Measurements from ENCODE around the gene CST3.

Gene CST3

DNA sequence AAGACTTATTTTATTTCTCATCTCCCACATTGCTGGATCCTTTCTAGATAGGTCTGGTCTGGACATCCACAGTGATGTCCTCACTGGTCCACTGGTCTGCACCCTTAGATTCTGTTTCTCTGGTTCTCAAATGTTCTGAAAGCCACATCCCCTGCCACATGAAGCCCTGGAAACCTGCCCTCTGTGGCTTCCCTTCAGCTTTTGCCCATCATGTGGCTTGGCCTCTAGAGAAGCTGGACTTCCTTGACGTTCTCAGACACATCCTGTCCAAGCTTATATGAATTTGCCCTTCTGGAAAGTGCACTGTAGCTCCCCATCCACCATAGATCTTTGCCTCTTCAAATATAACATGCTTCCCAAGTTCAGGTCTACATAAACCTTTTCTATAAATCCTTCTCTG lies 32.6 kb upstream of the CST3 start:
- no peak for DNase-seq
- Histone ChIP-seq H3K4me1 (no peaks in the 10 kb centered on the region), H3K36me3 (no peaks in the 10 kb centered on the region), H3K9me3 (no peaks in the 10 kb centered on the region), H3K27ac (no peak overlapping the region), H3K4me3 (no peak overlapping the region), H3K27me3 (peaks cover 0 to 14% of the 10 kb centered on the region in 2 donors)
- TF ChIP-seq CTCF (IDR thresholded peaks at IDR 0.05): no peak
- intact Hi-C loops (cut with DNase I; ENCODE audit: low total_unique reads): no loop called here

DNA sequence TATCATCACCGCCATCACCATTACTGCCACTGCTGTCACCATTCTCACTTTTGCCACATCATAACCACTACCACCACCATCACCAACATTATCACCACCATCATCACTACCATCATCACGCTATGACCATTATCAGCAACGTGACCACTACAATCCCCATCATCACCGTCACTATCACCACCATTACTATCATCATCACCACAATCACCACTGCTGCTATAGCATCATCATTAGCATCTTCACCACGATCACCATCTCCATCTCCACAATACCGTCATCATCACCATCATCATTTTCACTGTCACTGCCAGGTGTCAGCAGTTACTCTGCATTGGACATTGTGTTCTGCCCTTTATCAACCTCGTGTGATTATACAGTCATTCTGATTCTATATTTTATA lies 32.1 kb upstream of the CST3 start:
- no peak for TF ChIP-seq CTCF (IDR thresholded peaks at IDR 0.05)
- intact Hi-C loops (cut with DNase I; ENCODE audit: low total_unique reads): no loop called here
- H3K36me3 ChIP-seq: no peaks in the 10 kb centered on the region
- no peaks in the 10 kb centered on the region for H3K4me1 ChIP-seq
- no peaks in the 10 kb centered on the region for H3K9me3 ChIP-seq
- H3K27me3 ChIP-seq: peaks cover 0 to 14% of the 10 kb centered on the region in 2 donors
- no peak overlapping the region for H3K27ac ChIP-seq
- DNase-seq: no peak
- no peak overlapping the region for H3K4me3 ChIP-seq

DNA sequence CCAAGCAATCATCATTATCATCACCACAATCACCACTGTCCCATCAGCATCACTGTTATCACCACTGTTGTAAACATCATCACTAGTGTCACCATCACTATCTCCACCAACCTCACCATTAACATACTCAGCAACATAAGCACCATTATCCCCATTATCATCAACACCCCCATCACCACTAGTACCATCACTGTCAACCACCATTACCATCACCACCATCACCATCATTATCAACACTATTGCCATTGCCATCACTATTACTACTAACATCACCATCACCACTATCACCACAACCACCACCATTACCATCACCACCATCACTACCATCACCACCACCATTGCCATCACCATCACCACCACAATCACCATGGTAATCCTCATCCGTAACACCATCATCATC lies 31.6 kb upstream of the CST3 start:
- Histone ChIP-seq H3K36me3 (no peaks in the 10 kb centered on the region), H3K9me3 (no peaks in the 10 kb centered on the region), H3K27ac (no peak overlapping the region), H3K4me3 (no peak overlapping the region), H3K27me3 (peaks cover 0 to 14% of the 10 kb centered on the region in 2 donors), H3K4me1 (no peaks in the 10 kb centered on the region)
- intact Hi-C loops (cut with DNase I; ENCODE audit: low total_unique reads): no loop called here
- DNase-seq: no peak
- TF ChIP-seq CTCF (IDR thresholded peaks at IDR 0.05): no peak

GRCh38 chr20:23668477-23668951 lies 30.8 kb upstream of the CST3 start:
- H3K27me3 ChIP-seq: peaks cover 0 to 14% of the 10 kb centered on the region in 2 donors
- peak in 1 of 2 donors; percentile 57 for DNase-seq
- TF ChIP-seq CTCF (IDR thresholded peaks at IDR 0.05): peak; percentile 69 to 81
- H3K9me3 ChIP-seq: no peaks in the 10 kb centered on the region
- H3K27ac ChIP-seq: no peak overlapping the region
- no peak overlapping the region for H3K4me3 ChIP-seq
- H3K36me3 ChIP-seq: no peaks in the 10 kb centered on the region
- intact Hi-C loops (cut with DNase I; ENCODE audit: low total_unique reads): no loop called here
- no peaks in the 10 kb centered on the region for H3K4me1 ChIP-seq

DNA sequence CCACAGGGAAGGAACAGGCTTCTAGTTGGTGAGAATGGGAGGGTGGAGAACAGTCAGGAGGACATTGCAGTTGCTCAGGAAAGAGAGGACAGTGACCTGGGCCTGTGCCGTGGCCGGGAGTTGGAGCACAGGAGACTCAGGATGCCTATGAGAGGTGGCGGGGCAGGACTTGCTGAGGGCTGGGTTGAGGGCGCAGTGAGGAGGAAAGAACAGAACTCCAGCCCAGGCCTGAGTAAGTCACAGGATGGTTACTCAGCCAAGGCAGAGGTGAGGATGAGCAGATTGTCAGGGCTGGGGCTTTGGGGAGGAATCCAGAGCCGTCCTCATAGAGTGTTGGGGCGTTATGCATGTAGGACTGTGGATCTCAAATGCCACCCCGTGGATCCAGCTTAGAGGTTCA lies 29.9 kb upstream of the CST3 start:
- no peak for TF ChIP-seq CTCF (IDR thresholded peaks at IDR 0.05)
- Histone ChIP-seq H3K27ac (no peak overlapping the region), H3K4me1 (no peaks in the 10 kb centered on the region), H3K36me3 (no peaks in the 10 kb centered on the region), H3K27me3 (peaks cover 0 to 14% of the 10 kb centered on the region in 2 donors), H3K4me3 (no peak overlapping the region), H3K9me3 (no peaks in the 10 kb centered on the region)
- DNase-seq: no peak
- intact Hi-C loops (cut with DNase I; ENCODE audit: low total_unique reads): no loop called here

- intact Hi-C loops (cut with DNase I; ENCODE audit: low total_unique reads): no loop called here
- H3K4me3 ChIP-seq: no peak overlapping the region
- no peak for TF ChIP-seq CTCF (IDR thresholded peaks at IDR 0.05)
- H3K27me3 ChIP-seq: peaks cover 0 to 14% of the 10 kb centered on the region in 2 donors
- no peaks in the 10 kb centered on the region for H3K4me1 ChIP-seq
- no peak overlapping the region for H3K27ac ChIP-seq
- no peaks in the 10 kb centered on the region for H3K9me3 ChIP-seq
- no peaks in the 10 kb centered on the region for H3K36me3 ChIP-seq
- DNase-seq: no peak
These were observed 28.9 kb upstream of the CST3 start for GRCh38 chr20:23666698-23667097.

Measured in tibial artery (tissue), 4 donors.